ENCODE data around the gene MAPK14.
"Not testable (repeated sequence)": the region's sequence is repeated elsewhere in the genome, so short reads cannot be mapped to it uniquely, and the experiment has no call there.

Gene MAPK14

GRCh38 chr6:36109092-36109491, 81.5 kb downstream of the MAPK14 start:
- no peak for DNase-seq

GRCh38 chr6:36110050-36110449, 82.4 kb downstream of the MAPK14 start:
- DNase-seq = no peak

GRCh38 chr6:36110863-36111262, 83.3 kb downstream of the MAPK14 start:
- no peak for DNase-seq

DNA sequence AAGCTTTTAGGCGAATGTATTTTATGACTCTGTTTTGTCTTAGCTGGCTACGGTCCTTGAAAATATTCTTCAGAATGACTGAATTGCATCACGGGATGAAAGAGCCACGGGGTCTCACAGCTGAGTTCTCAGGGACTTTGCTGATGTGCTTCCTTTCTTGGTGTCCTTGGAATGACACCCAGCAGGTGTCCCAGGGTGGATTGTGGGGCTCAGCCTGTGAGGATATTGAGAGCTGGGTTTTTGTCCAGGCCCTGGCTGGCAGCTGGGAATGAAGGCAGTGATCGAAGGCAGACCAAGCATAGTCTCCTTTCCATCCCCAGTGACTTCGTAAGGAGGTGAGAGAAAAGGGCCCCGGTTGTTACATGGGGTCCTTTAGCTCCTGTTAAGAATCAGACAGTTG, 83.9 kb downstream of the MAPK14 start:
- no peak for DNase-seq

GRCh38 chr6:36113049-36113448, 85.4 kb downstream of the MAPK14 start:
- DNase-seq = no peak

GRCh38 chr6:36113703-36114102, 86.1 kb downstream of the MAPK14 start:
- DNase-seq = no peak

DNA sequence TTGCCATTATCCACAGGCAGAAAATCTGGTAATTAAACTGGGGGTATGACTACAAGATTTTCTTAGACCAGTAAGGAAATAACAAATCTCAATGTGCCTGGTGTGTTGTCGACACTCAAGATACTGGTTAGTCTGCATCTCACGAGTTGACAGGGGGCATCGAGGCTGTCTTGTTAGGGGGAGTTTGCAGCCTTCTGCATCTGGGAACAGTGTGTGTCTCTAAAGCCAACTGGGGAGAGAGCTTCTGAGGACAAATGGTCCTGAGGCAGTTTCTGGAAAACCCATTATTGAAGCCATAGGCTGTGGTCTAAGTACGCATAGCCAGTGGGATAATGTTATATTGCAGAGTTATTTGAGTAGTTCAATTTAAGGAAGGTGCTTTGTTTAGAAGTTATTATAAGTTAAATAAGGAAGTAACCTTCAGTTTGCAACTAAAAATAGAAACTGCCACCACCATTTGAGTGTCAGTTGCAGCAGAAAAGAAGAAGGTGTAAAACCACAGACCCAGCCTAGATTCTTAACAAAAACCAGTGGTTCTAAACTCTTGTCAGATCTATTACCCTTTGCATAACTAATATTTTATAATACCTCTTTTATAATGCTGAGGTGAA, 87.3 kb downstream of the MAPK14 start:
- no peak for DNase-seq

- no peak for DNase-seq
Measured at GRCh38 chr6:36115412-36115811, 87.8 kb downstream of the MAPK14 start.

- DNase-seq = no peak
Measured at GRCh38 chr6:36116066-36116864, 88.7 kb downstream of the MAPK14 start.

DNA sequence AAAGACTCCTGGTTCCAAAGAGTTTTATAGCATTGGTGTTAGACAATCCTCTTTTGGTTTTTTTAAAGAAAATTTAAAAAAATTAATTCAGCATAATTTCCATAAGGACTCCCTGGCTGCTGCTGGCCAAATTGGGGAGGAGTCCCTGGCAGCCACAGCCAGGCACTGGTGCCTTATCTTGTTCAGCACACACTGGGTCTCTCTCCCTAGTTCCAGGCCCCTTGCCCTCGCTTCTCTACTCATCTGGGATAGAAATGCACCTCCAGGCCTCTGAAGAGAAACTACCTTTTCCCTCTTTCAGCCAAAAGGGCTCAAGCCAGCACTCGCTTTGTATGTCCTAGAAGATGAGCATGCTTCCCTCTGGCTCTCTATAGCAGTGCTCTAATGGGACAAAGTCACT, 89.3 kb downstream of the MAPK14 start:
- no peak for DNase-seq

- DNase-seq = no peak
Measured at GRCh38 chr6:36117658-36118549, 90.3 kb downstream of the MAPK14 start.

DNA sequence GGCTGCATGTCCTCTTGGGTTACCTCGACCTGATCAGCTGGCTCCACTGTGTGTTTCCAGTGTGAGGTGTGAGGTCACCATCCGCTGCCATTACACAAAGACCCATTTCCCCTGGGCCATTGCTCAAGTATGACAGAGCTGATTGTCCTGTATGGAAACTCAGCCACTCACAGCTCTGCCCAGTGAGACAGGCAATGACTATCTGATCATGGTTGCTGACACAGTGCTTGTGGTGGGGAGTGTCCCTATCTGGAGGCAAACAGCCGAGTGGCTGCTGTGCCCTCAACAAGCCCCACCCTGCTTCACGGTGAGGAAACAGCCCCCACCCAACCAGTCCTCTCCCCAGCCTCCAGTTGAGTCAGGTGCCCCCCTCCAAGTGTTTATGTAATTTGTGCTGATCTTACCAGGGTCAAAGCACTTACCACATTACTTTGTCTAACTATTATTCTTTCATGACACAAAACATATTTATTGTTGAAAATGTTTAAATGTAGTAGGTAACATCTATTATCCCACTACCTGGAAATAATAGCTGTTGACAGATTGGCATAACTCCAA, 91.0 kb downstream of the MAPK14 start:
- peak; percentile 70 for DNase-seq

- DNase-seq = no peak
Measured at GRCh38 chr6:36119209-36119608, 91.6 kb downstream of the MAPK14 start.

- no peak for DNase-seq
Measured at GRCh38 chr6:36120018-36120417, 92.4 kb downstream of the MAPK14 start.

DNA sequence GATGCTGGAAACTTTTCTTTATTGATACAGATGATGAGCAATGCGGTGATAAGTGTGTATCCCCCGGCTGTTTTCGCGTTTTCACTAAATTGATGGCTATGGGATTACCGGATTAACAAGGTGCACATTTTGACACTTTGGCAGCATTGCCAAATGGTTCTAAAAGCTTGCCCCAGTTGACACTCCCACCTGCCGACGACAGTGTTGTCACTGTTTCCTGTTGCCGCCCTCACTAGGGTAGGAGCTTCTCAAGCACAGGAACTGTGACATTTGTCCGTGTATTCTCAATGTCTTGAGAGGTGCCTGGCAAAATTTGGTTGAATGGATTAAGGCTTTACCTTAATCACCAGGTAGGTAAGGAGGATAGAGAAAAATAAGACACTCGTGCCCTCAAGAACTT, 92.9 kb downstream of the MAPK14 start:
- no peak for DNase-seq

- no peak for DNase-seq
Measured at GRCh38 chr6:36120979-36121786, 93.6 kb downstream of the MAPK14 start.

- no peak for DNase-seq
Measured at GRCh38 chr6:36121787-36122494, 94.3 kb downstream of the MAPK14 start.

GRCh38 chr6:36122495-36123269, 95.1 kb downstream of the MAPK14 start:
- no peak for DNase-seq

- peak; percentile 45 for DNase-seq
Measured at GRCh38 chr6:36123270-36124139, 95.9 kb downstream of the MAPK14 start.

- DNase-seq = not testable (repeated sequence)
Measured at GRCh38 chr6:36124346-36124745, 96.7 kb downstream of the MAPK14 start.
